GM23248 (cell line): ENCODE data around the gene NCOA1. TPM values are rescaled to one million over a fixed set of nuclear protein-coding genes. Genes with fewer than 3 reads are reported as not detected.

Experiments
- DNase-seq: peaks from one replicate; pipeline ENCODE4 v3.0.0-alpha.2; 2015
- H2AFZ ChIP-seq: fragments of 200-600 bp; sonication (generic); 2 replicates; pipeline ENCODE4 v1.6.1; 2016; ENCODE audit warnings: antibody characterized with exemption
- H3F3A ChIP-seq: fragments of 200-600 bp; sonication (generic); 2 replicates; pipeline ENCODE4 v1.6.1; 2016; ENCODE audit warnings: mild to moderate bottlenecking, antibody characterized with exemption, mixed run types; ENCODE audit not compliant: insufficient read depth
- H3K27ac ChIP-seq: fragments of 200-600 bp; sonication (generic); 2 replicates; pipeline ENCODE4 v1.5.1; 2016; ENCODE audit warnings: mild to moderate bottlenecking
- H3K27me3 ChIP-seq: fragments of 200-600 bp; sonication (generic); replicated peaks from 2 replicates; pipeline ENCODE4 v1.6.1; 2016; ENCODE audit warnings: mild to moderate bottlenecking; ENCODE audit not compliant: insufficient read depth
- H3K36me3 ChIP-seq: fragments of 200-600 bp; sonication (generic); 2 replicates; pipeline ENCODE4 v1.6.1; 2016; ENCODE audit warnings: low read depth, mild to moderate bottlenecking
- H3K4me1 ChIP-seq: fragments of 200-600 bp; sonication (generic); 2 replicates; pipeline ENCODE4 v1.6.1; 2016; ENCODE audit warnings: mild to moderate bottlenecking; ENCODE audit not compliant: insufficient read depth
- H3K4me2 ChIP-seq: fragments of 200-600 bp; sonication (generic); one replicate; pipeline ENCODE4 v1.6.1; 2016; ENCODE audit warnings: mild to moderate bottlenecking; ENCODE audit not compliant: unreplicated experiment
- H3K4me3 ChIP-seq: fragments of 200-600 bp; sonication (generic); 2 replicates; pipeline ENCODE4 v1.5.1; 2016; ENCODE audit warnings: mild to moderate bottlenecking
- H3K79me2 ChIP-seq: fragments of 200-600 bp; sonication (generic); 2 replicates; pipeline ENCODE4 v1.6.1; 2016; ENCODE audit warnings: mild to moderate bottlenecking; ENCODE audit not compliant: insufficient read depth
- H3K9ac ChIP-seq: fragments of 200-600 bp; sonication (generic); 2 replicates; pipeline ENCODE4 v1.6.1; 2016; ENCODE audit warnings: mild to moderate bottlenecking
- H3K9me2 ChIP-seq: fragments of 200-600 bp; sonication (generic); 2 replicates; pipeline ENCODE4 v1.6.1; 2016; ENCODE audit warnings: mixed run types, mild to moderate bottlenecking, moderate library complexity; ENCODE audit not compliant: insufficient read depth
- H3K9me3 ChIP-seq: fragments of 200-600 bp; sonication (generic); one replicate; pipeline ENCODE4 v1.6.1; 2017; ENCODE audit warnings: low read depth
- H4K20me1 ChIP-seq: fragments of 200-600 bp; sonication (generic); 2 replicates; pipeline ENCODE4 v1.6.0; 2016; ENCODE audit not compliant: insufficient read depth
- EZH2 ChIP-seq: fragments of 200-600 bp; sonication (generic); IDR thresholded peaks from 2 replicates; pipeline ENCODE4 v1.6.1; 2018; ENCODE audit warnings: antibody characterized with exemption, mild to moderate bottlenecking; ENCODE audit not compliant: insufficient read depth, poor library complexity, severe bottlenecking
- EZH2phosphoT487 ChIP-seq: fragments of 200-600 bp; sonication (generic); IDR thresholded peaks from 2 replicates; pipeline ENCODE4 v1.6.1; 2018; ENCODE audit warnings: antibody characterized with exemption, moderate library complexity, mild to moderate bottlenecking, low read depth; ENCODE audit not compliant: insufficient read depth
- WGBS, 2 experiments: methylation state at CpG; one replicate each; pipeline ENCODE4 v1.1.6; 2015 to 2017; ENCODE audit warnings: low lambda C conversion rate in 2 of 2, low coverage in 1 of 2; ENCODE audit errors: missing lambda C conversion rate in 2 of 2; 5-methylcytosine and 5-hydroxymethylcytosine counted together
- in situ Hi-C: fragments of 300-500 bp; cut with MboI; formaldehyde crosslinking; loops from 2 replicates; pipeline ENCODE4 v1.15.0; 2020
- polyA plus RNA-seq: library from polyadenylated mRNA; unstranded; fragments of >200 nt; fragmentation: Nextera tagmentation; extraction: Ambion mirVana; gene quantifications from 2 replicates; pipeline ENCODE4 v1.2.1, GENCODE V29; 2016
- total RNA-seq: library from RNA; depleted of rRNA; stranded (reverse); fragments of >200 nt; shearing (Covaris generic); gene quantifications from 2 replicates; pipeline ENCODE4 v1.2.3, GENCODE V29; 2014

NCOA1 gene
- total and polyA plus RNA-seq, 2 experiments from 2014 or later = 2.6 to 8.0 TPM

GRCh38 chr2:24452502-24452885 lies 38.6 kb upstream of the NCOA1 start:
- TF ChIP-seq EZH2phosphoT487 (no peak), EZH2 (no peak)
- peak overlapping the region; percentile 59 for H2AFZ ChIP-seq
- peaks cover 32% of the 10 kb centered on the region for H3K4me1 ChIP-seq
- no peaks in the 10 kb centered on the region for H4K20me1 ChIP-seq
- H3K27ac ChIP-seq = no peak overlapping the region
- peak overlapping the region; percentile 18 for H3K4me2 ChIP-seq
- H3K4me3 ChIP-seq = no peak overlapping the region
- peak; percentile 31 for DNase-seq
- H3K79me2 ChIP-seq = no peaks in the 10 kb centered on the region
- no peaks in the 10 kb centered on the region for H3K9me3 ChIP-seq
- peaks cover 27% of the 10 kb centered on the region for H3F3A ChIP-seq
- H3K9me2 ChIP-seq = no peaks in the 10 kb centered on the region
- no peak overlapping the region for H3K9ac ChIP-seq
- 13 to 19% methylated on average over 4 of the region's 4 CpGs for WGBS, 2 experiments
- no peaks in the 10 kb centered on the region for H3K36me3 ChIP-seq
- in situ Hi-C loops = no loop called here
- no peaks in the 10 kb centered on the region for H3K27me3 ChIP-seq

GRCh38 chr2:24453379-24454073 lies 37.5 kb upstream of the NCOA1 start:
- no peaks in the 10 kb centered on the region for H3K36me3 ChIP-seq
- 56 to 68% methylated on average over 2 of the region's 2 CpGs for WGBS, 2 experiments
- H3K9ac ChIP-seq = peak overlapping the region; percentile 39
- no peaks in the 10 kb centered on the region for H4K20me1 ChIP-seq
- H3K9me3 ChIP-seq = no peaks in the 10 kb centered on the region
- H3K4me3 ChIP-seq = peak overlapping the region; percentile 70
- H3K27me3 ChIP-seq = no peaks in the 10 kb centered on the region
- H3K79me2 ChIP-seq = no peaks in the 10 kb centered on the region
- peaks cover 32% of the 10 kb centered on the region for H3K4me1 ChIP-seq
- peak overlapping the region; percentile 81 for H2AFZ ChIP-seq
- TF ChIP-seq EZH2phosphoT487 (no peak), EZH2 (no peak)
- in situ Hi-C loops = no loop called here
- H3F3A ChIP-seq = peaks cover 27% of the 10 kb centered on the region
- H3K4me2 ChIP-seq = peak overlapping the region; percentile 81
- no peak overlapping the region for H3K27ac ChIP-seq
- peak; percentile 46 for DNase-seq
- H3K9me2 ChIP-seq = no peaks in the 10 kb centered on the region

- Histone ChIP-seq H2AFZ (peak overlapping the region; percentile 81), H3K9me3 (no peaks in the 10 kb centered on the region), H3K79me2 (no peaks in the 10 kb centered on the region), H3K4me3 (peak overlapping the region; percentile 70), H3K9me2 (no peaks in the 10 kb centered on the region), H3K4me2 (peak overlapping the region; percentile 81), H3K27ac (peak overlapping the region; percentile 28), H3K27me3 (no peaks in the 10 kb centered on the region), H3K4me1 (peaks cover 32% of the 10 kb centered on the region), H3K36me3 (no peaks in the 10 kb centered on the region), H4K20me1 (no peaks in the 10 kb centered on the region), H3K9ac (peak overlapping the region; percentile 39), H3F3A (peaks cover 27% of the 10 kb centered on the region)
- in situ Hi-C loops = no loop called here
- WGBS, 2 experiments = 2 to 4% methylated on average over 12 of the region's 12 CpGs
- peak; percentile 61 for DNase-seq
- no peak for TF ChIP-seq EZH2phosphoT487
- no peak for TF ChIP-seq EZH2
Measured at GRCh38 chr2:24454294-24454693, 36.8 kb upstream of the NCOA1 start.

GRCh38 chr2:24456599-24457556 lies 34.2 kb upstream of the NCOA1 start:
- in situ Hi-C loops = no loop called here
- peaks cover 28% of the 10 kb centered on the region for H3K4me1 ChIP-seq
- H4K20me1 ChIP-seq = no peaks in the 10 kb centered on the region
- 12 to 15% methylated on average over 8 of the region's 8 CpGs for WGBS, 2 experiments
- no peaks in the 10 kb centered on the region for H3K9me3 ChIP-seq
- no peaks in the 10 kb centered on the region for H3K9me2 ChIP-seq
- H3F3A ChIP-seq = peaks cover 27% of the 10 kb centered on the region
- TF ChIP-seq EZH2phosphoT487 (no peak), EZH2 (no peak)
- H3K27me3 ChIP-seq = no peaks in the 10 kb centered on the region
- H3K4me3 ChIP-seq = no peak overlapping the region
- H3K27ac ChIP-seq = no peak overlapping the region
- H3K9ac ChIP-seq = no peak overlapping the region
- peak overlapping the region; percentile 11 for H3K4me2 ChIP-seq
- no peaks in the 10 kb centered on the region for H3K36me3 ChIP-seq
- H2AFZ ChIP-seq = peak overlapping the region; percentile 20; the same call in 1 of the 2 replicates
- peak; percentile 92 for DNase-seq
- H3K79me2 ChIP-seq = no peaks in the 10 kb centered on the region
